HG03025 (cell line): Measurements from ENCODE around the gene PLA2G4A.
A peak's percentile ranks its signal among the peaks of the same experiment; 100 is the strongest.

ENCODE experiments used
- ATAC-seq: cut with Tn5 transposase; IDR thresholded peaks from one replicate; pipeline ENCODE4 v1.9.1; 2021; ENCODE audit warnings: mild to moderate bottlenecking, moderate library complexity; ENCODE audit not compliant: unreplicated experiment, low FRiP score

PLA2G4A gene

GRCh38 chr1:186828611-186829454 lies at the start of gene PLA2G4A:
TSS of gene PLA2G4A (plus strand) at chr1:186828949. CDS start at chr1:186854355, 25,406 bp downstream.
- ATAC-seq = peak; percentile 88

- no peak for ATAC-seq
Measured at GRCh38 chr1:186780076-186780475, 48.7 kb upstream of the PLA2G4A start.

- no peak for ATAC-seq
Measured at GRCh38 chr1:186781730-186782129, 47.0 kb upstream of the PLA2G4A start.

- no peak for ATAC-seq
Measured at GRCh38 chr1:186782791-186783190, 46.0 kb upstream of the PLA2G4A start.

GRCh38 chr1:186783193-186783592 lies 45.6 kb upstream of the PLA2G4A start:
- ATAC-seq = no peak

- ATAC-seq = no peak
Measured at GRCh38 chr1:186785503-186785902, 43.2 kb upstream of the PLA2G4A start.

- no peak for ATAC-seq
Measured at GRCh38 chr1:186790101-186790500, 38.6 kb upstream of the PLA2G4A start.

- no peak for ATAC-seq
Measured at GRCh38 chr1:186792870-186793581, 35.7 kb upstream of the PLA2G4A start.

GRCh38 chr1:186793582-186793927 lies 35.2 kb upstream of the PLA2G4A start:
- no peak for ATAC-seq

- no peak for ATAC-seq
Measured at GRCh38 chr1:186798960-186799688, 29.6 kb upstream of the PLA2G4A start.

- ATAC-seq = peak; percentile 99
Measured at GRCh38 chr1:186799689-186800054, 29.1 kb upstream of the PLA2G4A start.

GRCh38 chr1:186802388-186802787 lies 26.4 kb upstream of the PLA2G4A start:
- ATAC-seq = no peak

- no peak for ATAC-seq
Measured at GRCh38 chr1:186804679-186805078, 24.1 kb upstream of the PLA2G4A start.

GRCh38 chr1:186806477-186806876 lies 22.3 kb upstream of the PLA2G4A start:
- ATAC-seq = no peak

- ATAC-seq = no peak
Measured at GRCh38 chr1:186807163-186807562, 21.6 kb upstream of the PLA2G4A start.

- no peak for ATAC-seq
Measured at GRCh38 chr1:186811892-186812291, 16.9 kb upstream of the PLA2G4A start.

GRCh38 chr1:186812570-186812969 lies 16.2 kb upstream of the PLA2G4A start:
- no peak for ATAC-seq

- no peak for ATAC-seq
Measured at GRCh38 chr1:186813420-186813819, 15.3 kb upstream of the PLA2G4A start.

- peak; percentile 81 for ATAC-seq
Measured at GRCh38 chr1:186819126-186819525, 9.6 kb upstream of the PLA2G4A start.

- no peak for ATAC-seq
Measured at GRCh38 chr1:186819563-186819962, 9.2 kb upstream of the PLA2G4A start.
